ENCODE data around the gene AIFM1. TPM values are rescaled to one million over a fixed set of nuclear protein-coding genes. Genes with fewer than 3 reads are reported as not detected.

The AIFM1 gene
- polyA plus RNA-seq, 3 donors = 88.2 to 93.3 (median 92.8) TPM

DNA sequence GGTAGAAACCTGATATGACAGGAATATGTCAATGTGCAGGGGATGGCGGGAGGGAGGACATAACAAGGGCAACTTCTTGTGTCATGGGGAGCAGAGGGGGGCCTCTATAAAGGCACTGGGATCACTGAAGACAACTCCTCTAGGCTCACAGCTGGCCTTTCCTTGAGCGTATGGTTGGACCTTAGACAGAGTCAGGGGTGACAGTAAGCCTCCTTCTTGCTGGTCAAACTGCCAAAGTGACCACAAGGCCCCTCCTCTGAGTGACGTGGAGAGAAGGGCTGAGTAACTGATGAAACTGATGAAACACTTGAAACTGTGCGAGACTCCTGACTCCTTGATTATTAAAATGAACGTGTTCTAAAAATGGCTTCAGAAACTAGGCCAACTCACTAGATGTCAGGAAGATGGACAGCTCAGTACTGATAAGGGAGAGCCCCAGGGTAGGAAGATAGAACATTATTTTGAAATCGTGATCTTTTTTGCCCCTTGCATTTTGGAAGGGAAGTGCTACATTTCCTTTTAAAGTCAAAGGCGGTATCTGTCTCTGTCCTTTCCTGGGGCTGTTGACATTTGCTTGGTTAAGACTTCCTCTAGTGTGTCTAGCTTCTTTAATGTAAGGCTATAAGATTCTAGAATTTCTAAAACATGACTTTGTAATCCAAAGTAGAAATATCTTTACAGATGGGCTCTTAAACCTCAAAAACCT is 7.7 kb upstream of the AIFM1 start:
- no peak for DNase-seq

DNA sequence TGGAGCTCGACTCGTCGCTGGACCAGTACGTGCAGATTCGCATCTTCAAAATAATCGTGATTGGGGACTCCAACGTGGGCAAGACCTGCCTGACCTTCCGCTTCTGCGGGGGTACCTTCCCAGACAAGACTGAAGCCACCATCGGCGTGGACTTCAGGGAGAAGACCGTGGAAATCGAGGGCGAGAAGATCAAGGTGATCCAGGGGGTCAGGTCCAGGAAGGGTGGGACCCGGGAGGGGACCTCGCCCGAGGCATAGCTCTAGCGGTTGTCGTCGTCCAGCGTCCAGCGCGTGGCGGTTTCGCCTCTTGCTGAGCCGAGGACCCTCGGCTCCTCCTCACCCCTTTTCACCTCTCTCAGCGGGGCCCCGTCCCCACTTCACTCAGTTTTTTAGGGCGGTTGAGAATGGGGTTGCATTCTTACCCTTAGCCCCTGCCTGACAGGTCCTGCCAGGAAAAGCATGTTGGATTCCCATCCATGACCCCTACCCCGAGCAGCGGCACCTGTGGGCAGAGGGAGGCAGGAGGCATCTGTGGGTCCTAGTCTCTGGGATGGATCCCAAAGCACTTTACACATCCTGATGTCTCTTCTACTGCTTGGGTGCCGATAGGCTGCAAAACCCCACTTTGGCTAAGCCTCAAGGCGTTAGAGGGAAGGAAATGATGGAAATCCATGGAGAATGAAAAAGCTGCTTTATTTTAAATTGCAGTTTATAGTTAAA is 6.6 kb upstream of the AIFM1 start:
- no peak for DNase-seq

DNA sequence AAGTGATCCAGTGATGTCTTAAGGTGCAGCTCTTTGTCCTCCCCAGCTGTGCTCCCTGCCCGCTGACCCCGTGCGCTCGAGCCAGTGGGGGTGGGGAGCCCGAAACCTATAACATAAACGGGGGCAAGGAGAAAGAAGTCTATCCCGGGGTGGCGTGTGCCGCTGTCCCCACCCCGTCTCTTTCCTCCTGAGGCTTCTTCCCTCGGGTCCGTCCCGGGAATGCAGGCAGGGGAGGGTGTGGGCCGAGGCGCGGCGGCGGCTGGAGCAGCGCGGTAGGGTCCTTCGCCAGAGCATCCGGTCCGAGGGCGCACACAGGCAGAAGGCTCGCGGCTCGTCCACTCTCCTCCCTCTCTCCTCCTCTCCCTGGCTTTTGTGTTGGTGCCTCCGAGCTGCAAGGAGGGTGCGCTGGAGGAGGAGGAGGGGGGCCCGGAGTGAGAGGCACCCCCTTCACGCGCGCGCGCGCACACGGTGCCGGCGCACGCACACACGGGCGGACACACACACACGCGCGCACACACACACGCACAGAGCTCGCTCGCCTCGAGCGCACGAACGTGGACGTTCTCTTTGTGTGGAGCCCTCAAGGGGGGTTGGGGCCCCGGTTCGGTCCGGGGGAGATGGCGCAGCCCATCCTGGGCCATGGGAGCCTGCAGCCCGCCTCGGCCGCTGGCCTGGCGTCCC is 5.9 kb upstream of the AIFM1 start, which contains the start of gene RAB33A:
TSS of gene RAB33A (plus strand) at position 517 of the 681 bp plus-strand sequence. CDS start at position 618, 101 bp downstream.
- DNase-seq = no peak

DNA sequence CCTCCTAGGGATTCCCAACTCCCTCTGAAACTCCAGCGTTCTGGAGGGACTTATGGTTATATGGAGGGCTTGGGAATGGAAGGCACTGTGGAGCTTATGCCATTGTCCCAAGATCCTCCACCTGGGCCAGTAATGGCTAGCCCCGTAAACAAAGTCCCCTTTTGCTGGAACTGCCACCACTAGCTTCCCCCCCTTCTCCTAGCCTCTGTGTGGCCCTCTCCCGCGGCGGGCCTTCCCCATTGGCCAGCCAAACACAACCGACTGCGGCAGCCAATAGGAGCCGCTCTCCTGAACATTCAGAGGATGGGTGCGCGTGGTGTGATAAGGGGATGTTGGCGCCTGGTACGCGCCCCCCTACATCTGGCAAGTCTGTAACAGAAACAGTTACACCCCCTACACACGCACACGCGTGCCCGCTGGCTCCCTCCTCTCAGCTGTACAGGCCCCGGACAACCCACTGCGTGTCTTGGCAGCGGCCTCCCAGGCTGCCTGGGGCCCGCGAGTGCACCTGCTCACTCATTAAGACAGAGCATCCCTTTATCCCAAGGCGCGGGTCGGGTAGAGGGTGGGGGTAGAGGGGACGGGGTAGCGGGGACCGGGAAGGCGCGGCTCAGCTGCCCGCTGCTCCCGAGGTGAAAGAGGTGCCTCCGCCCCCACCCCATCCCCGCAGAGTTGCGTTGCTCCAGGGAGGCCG is 5.3 kb upstream of the AIFM1 start:
- DNase-seq = no peak

DNA sequence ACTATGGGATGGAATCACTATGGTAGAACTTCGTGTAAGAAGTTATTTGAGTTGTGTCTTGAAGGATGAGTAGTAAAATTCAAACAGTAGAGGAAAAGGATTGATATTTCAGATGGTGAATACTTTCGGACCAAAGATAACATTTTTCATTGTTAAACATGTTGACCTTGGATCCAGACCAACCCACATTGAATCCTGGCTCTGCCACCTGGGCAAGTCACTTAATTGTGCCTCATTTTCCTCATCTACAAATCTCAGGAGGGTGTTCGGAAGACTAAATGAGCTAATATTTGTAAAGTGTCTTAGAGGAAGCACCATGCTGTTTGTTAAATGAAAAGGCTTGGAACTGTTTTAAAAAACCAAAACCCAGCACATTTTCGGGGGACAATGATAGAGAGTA is 1.4 kb upstream of the AIFM1 start:
- DNase-seq = no peak

DNA sequence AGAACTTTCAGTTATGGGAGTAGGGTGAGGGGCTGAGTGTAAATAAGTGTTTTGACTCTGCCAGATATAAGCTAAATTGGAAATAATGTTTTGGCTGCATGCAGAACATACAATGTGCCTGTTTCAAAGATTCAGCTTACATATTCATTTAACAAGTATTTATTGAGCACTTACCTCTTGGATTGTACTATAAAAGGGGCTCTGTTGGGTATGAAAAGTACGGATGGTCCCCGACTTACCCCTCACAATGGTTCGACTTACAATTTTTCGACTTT is 799 bp upstream of the AIFM1 start:
- no peak for DNase-seq

DNA sequence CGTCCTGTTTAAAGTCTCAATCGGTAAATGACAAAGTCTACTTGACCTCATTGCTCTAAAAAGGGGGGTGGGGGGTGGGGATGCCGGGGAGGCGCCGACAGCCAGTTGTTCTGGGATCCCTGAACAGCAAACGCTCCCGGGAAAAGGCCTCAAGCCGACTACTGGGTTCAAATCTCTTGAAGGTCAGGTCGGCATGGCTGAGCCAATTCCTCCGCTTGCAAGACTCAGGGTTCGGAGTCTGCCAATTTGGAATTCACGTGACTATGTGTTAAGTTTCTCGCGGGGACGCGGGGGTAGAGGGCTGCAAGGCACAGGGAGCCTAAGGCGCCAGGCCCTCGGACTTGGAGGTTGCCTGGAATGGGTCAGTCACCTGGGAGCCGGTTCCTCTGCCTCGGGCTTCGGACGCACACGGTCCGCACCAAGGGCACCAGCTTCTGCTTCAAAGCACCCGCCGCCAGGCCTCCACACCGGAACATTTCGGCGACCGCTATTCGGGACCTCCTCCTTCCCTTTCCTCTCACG is 399 bp downstream of the AIFM1 start:
- no peak for DNase-seq

DNA sequence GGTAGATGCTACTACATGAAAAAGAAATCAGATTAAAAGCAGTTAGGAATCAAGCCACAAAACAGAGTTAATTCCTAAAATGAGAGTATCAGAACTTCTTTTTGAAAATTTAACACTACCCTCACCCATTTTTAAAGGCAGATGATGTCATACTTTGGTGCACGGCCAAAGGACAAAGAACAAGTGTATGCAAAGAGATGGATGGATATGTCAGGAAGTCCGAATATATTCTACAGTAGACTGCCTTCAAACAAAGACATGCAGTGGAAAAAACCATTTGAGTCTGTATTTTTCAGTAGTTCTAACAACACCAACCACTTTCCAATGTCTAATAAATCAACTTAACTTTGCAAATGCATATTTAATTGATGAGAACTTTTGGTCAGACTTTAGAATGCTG is 2.2 kb downstream of the AIFM1 start:
- DNase-seq = no peak

DNA sequence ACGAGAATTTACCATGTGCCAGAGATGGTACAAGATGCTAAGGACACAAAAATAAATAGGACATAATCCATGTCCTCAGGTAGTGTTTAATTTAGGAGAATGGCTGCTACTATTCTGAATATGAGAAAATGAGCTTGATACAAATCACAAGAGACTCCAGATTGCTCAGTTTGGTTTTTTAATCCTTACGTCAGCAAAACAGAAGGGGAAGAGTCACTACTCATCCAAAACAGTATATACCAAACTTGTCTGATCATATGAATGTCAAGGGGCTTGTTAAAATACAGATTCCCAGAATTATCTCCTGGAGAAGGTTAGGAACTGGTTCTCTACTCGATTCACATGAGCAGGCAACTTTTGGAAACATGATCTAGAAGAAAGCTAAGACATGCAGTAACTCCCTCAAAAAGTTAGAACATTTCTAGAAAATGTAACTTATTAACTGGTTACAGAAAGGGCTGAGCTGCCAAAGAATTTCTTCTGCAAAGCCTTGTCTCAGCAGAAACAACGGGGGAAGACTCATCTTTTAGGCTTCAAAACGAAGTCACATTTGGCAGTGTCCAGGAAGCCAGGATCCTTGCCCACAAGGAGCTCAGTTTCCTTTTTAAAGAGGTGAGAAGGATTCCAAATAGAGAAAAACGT is 3.4 kb downstream of the AIFM1 start:
- no peak for DNase-seq

DNA sequence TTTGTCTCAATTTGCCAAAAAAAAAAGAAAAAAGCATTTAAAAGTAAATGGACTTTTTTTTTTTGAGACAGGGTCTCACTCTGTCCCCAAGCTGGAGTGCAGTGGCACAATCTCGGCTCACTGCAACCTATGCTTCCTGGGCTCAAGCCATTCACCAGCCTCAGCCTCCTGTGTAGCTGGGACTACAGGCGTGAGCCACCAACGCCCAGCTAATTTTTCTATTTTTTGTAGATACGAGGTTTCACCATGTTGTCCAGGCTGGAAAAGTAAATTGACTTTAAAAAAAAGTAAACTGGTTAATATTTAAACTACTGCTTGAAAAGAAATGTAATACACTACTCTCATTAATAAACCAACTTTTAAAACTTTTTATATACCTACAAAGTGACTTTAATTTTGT is 5.9 kb downstream of the AIFM1 start:
- no peak for DNase-seq

DNA sequence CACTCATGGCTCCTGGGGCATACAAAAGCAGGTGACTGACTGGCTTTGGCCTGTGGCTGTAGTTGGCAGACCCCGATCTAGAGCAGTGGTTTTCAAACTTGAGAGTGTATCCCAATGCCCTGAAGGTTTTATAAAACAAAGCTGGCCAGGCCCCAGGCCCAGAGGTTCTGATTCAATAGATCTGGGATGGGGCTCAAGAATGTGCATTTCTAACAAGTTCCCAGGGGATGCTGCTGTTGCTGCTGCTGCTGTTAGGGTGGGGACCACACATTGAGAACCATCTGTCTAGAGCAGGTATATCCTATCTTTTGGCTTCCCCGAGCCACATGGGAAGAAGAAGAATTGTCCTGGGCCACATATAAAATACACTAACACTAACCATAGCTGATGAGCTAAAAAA is 7.3 kb downstream of the AIFM1 start:
- DNase-seq = no peak

DNA sequence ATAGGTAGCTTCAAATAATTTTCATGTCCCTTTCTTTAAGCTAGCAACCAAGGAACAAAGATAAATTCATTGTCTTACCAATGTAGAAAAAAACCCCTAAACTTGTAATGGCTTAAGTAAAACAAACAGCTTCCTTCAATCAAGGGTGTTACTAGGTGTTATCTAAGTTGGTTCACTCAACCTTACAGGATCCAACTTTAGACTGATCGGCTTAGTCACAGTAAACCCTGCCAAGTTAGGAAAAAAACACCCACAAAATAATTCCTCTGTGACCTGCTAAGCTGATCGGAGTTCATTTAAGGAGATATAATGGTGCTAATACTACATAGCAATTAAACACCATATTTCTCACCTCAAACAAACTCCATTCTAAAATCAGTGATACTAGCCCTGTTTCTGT is 10.1 kb downstream of the AIFM1 start:
- DNase-seq = no peak

DNA sequence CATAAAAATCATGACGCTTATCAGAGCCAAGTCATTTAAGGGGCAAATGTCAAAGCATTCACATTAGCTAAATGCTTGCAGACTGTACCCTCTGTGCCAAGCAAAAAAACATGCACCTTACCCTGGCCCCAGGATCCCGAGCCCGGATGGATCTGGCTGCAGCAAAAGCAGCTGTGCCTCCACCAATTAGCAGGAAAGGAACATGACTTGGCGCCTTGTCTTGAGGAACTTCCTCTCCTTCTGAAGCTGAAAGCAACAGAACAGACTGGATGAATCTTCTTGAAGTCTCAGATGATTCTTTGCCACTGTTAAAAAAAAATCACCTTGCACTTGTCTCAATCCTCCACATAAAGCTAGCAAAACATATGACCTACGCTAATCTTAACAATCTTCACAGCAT is 18.0 kb downstream of the AIFM1 start:
- no peak for DNase-seq

DNA sequence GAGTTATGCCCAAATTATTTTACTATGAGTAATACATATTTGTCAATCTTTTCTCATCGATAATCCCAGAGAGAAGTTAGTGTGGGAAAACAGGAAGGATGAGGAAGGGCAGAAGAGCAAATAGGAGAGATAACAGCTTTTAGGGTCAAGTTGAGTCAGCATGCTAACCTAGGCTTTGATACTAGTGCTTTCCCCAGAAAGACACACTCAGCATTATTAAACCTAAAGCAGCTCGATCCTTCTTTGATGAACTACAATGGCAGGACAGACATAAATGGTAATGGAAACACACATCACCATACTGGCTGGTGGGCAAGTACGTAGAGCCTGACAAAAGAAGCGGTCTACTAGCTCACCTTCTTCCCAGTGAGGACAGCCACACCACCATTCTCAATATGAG is 20.5 kb downstream of the AIFM1 start:
- no peak for DNase-seq

DNA sequence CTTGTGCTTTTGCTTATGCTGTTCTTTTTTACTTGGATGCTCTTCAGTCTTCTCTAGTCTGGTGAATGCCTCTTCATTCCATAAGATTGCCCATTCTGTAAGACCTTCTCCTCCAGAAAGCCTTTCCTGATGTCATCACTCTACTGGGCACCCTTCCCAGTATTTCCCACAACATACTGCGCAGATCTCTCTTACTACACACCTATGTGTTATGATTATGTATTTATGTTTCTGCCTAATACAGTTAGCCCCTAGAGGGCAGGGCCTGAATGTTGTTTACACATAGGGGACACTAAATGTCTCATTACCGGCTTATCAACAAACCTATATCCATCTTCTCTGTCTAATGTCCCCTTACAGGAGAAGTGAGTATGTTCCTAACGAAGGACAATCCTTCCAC is 21.1 kb downstream of the AIFM1 start:
- DNase-seq = no peak

DNA sequence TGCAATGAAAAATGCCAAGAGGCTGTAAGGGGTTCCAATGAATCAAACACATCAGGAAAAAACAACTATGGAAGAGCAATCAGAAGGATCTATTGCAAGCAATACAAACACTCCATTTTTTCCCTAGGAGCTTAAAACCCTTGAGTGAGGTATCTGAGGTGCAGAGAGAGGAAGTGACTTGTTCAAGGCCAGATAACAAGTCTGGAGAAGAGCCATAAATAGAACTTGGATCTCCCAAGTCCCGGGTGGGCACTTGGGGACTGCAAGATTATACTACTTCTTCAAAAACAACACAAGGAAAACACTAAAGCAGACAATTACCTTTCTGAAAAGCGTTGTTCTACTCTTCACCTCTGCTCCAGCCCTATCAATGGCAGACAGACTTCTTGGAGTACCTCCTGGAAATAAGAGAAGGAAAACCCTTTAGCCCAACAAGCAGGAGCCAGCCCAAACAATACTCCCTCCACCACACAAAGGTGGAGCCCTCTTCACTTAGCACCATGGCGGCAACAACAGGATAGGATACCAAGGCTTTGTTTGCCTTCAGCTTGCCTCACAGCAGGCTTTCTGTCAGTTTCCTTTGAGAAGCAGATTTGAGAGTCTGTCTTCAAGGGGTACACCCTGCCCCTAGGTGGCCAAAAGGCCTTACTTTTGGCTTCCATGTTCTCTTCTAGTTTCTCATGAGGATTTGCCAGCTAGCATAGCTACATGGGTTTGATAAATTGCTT is 26.0 kb downstream of the AIFM1 start:
- DNase-seq = no peak

DNA sequence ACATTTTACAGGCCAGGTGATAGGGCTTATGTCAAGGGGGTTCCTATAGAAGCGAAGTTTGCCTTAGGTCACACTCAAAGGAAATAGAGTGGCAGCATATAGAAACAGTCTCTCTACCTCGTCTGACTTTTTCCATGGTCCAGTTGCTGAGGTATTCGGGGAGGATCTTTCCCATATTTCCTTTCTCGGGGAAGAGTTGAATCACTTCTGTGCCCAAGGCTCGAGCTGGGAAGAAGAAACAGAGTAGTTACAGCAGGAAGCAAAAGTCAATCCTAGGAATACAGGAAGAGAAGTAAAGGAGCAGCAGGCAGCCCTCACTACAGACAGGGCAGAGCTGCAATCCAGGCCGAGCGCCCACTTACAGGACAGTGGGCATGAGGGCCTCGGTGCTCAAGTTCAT is 28.7 kb downstream of the AIFM1 start:
- DNase-seq = no peak

DNA sequence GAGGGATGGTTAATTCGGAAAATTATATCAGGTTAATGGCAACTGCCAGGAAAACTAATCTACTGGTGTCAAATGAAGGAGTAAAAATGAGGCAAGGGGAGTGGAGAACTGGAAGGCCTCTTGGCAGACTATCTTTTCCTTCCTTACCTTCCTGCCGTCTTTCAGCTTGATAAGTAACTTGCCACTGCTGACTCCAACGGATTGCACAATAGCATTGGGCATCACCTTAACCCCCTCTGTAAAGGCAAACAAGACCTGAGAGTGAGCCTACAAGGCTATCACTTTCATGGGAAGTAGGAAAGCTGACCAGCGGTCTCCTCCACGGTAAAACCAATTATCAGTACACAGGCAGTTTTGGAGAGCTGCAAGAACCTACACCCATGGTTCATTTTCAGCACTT is 29.1 kb downstream of the AIFM1 start:
- no peak for DNase-seq

DNA sequence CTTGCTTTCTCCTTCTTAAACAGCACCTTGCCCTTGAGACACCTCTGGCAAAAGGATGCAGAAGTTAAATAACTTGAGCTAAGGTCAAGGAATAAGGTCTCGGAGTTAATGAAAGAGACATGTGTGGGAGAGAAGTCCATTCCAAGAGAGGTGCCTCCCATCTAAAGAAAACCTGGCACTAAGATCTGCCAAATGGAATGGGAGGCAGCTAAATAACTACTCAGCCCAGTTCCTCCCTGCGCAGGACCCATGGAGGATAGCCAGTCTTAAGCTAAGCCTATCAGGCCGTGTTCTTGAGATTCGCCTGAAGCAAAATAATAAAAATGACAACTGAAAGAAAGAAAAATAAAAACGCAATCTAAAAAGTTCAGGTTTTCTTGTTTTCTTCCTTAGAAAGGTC is 34.7 kb downstream of the AIFM1 start:
- DNase-seq = no peak

DNA sequence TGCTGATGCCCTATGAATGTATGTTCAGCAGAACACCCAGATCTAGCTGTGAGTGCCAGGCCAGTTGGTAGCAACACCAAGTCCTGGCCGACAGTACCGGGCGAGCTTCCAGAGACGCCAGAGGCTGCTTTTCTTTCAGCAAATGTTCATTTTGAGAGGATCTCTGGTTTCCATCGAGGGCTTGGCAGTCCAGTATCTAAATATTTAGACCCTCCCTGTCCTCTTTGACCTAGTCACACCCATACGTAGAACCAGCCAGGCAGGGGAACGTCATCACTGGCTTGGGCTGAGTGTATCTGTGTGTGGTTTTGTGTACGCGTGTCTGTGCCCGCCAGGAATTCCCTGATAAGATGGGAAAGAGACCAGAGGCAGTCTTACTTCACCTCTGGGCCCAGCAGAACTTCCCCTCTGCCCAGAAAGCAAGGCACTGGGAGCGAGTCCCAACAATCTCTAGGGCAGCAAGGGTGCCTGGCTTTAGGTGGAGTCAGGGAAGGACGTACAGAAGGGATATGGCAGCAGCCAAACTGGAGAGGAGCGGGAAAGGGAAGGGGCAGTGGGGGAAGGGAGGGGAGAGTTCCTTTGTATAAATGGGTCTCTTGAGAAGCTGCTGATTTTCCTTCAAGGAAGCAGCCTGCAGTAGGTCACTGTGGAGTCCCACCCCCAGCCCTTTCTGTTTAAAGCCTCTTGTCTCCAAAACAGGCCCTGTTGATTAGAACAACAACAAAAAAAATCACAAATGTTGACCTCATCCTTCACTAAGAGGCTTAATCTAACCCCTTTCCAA is 40.4 kb downstream of the AIFM1 start:
- DNase-seq = no peak

DNA sequence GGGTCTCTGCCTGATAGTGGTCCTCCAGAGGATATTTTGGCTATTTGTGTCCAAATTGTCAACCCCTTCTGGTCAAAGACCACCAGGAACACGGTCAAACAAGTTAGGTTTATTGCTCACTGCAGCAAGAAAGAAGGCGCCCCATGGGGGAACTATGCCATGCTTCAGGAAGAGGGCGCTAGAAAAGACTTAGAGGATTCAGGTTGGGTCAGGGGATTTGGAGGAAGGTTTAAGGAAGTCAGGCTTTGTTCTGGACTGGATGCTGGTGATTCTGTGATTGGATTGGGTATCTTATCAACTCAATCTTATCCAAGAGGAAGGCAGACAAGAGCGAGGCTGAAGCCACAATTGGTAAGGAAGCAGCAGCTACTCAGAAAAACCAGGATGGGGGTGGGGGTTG is 41.1 kb downstream of the AIFM1 start:
- no peak for DNase-seq

All from renal pelvis (tissue), 4 donors.